Esophagus muscularis mucosa (tissue), 4 donors: Measurements from ENCODE around the gene CCBE1.
A peak's percentile ranks its signal among the peaks of the same experiment; 100 is the strongest.

ENCODE experiments used
- EP300 ChIP-seq: sonication (generic); formaldehyde crosslinking; IDR thresholded peaks from one replicate; pipeline ENCODE4 v1.6.1; 2017; ENCODE audit warnings: antibody characterized with exemption
- POLR2A ChIP-seq: fragments of 450-650 bp; IDR thresholded peaks from one replicate; pipeline ENCODE4 v1.6.1; 2017; ENCODE audit warnings: antibody characterized with exemption, moderate library complexity, mild to moderate bottlenecking, low read depth
- TF ChIP-seq, protein P1 (sequence below), 3 experiments: fragments of 200-600 bp in 2 of 3; fragments of 450-650 bp in 1 of 3; sonication (generic) in 2 of 3; IDR thresholded peaks; one replicate each; pipeline ENCODE4 v1.5.1; 2017 to 2019; ENCODE audit warnings: antibody characterized with exemption in 3 of 3, mild to moderate bottlenecking in 2 of 3, moderate library complexity in 1 of 3

- TF ChIP-seq, protein P1, sequence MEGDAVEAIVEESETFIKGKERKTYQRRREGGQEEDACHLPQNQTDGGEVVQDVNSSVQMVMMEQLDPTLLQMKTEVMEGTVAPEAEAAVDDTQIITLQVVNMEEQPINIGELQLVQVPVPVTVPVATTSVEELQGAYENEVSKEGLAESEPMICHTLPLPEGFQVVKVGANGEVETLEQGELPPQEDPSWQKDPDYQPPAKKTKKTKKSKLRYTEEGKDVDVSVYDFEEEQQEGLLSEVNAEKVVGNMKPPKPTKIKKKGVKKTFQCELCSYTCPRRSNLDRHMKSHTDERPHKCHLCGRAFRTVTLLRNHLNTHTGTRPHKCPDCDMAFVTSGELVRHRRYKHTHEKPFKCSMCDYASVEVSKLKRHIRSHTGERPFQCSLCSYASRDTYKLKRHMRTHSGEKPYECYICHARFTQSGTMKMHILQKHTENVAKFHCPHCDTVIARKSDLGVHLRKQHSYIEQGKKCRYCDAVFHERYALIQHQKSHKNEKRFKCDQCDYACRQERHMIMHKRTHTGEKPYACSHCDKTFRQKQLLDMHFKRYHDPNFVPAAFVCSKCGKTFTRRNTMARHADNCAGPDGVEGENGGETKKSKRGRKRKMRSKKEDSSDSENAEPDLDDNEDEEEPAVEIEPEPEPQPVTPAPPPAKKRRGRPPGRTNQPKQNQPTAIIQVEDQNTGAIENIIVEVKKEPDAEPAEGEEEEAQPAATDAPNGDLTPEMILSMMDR (IDR thresholded peaks at IDR 0.05) = peak in 1 of 3 experiments; percentile 4
- no peak for TF ChIP-seq EP300
- no peak for TF ChIP-seq POLR2A
Observed at GRCh38 chr18:59547581-59548182, 149.5 kb downstream of the CCBE1 start.
